Glomerular endothelial cell (primary cell): ENCODE data around the gene RAPGEF3. TPM values are rescaled to one million over a fixed set of nuclear protein-coding genes. Genes with fewer than 3 reads are reported as not detected.

Experiments
- DNase-seq: peaks from one replicate; pipeline ENCODE4 v3.0.0-alpha.2; 2011; ENCODE audit warnings: low read depth, low spot score; ENCODE audit errors: extremely low read depth
- total RNA-seq: library from RNA; depleted of rRNA; stranded (reverse); fragments of >200 nt; gene quantifications from 2 replicates; pipeline ENCODE4 v1.2.3, GENCODE V29; 2015

Gene RAPGEF3
- 24.4 and 38.2 TPM in 2 replicates for total RNA-seq

DNA sequence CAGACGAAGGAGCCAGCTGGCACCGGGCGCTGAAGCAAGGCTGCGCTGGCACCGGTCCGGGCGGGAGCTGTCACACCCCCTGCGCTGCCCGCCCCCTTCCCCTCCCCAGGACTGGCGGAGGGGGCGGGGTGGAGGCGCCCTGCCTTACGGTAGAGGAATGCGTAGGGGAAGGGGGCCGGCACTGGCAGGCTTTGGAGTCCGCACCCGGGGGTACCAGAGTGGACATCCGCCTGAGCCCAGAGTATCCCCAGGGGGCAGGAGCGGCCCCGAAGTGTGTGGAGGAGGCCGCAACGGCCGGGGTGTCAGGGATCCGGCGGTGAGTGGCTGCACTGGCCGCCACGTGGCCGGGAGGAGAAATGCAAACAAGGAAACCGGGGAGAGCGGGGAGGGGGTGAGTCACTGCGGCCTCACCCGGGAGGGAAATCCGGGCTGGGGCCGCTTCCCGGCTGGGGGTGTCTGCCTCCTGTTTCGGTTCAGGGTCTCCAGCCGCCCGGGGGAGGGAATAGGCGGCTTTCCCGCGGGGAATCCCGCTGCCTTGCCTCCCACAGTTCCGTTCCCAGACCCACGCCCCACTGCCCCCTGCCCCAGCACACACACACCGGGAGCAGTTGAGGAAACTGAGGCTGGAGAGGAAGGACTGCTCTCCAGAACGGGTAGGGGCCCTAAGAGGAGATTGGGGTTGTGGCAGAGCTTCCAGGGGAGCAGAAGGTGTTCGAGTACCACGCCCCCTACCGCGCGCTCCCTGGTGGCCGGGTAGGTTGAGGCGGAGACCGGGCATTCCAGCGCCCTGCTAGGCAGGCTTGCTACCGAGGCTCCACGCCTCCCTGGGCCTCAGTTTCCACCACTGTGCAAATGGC, at the start of gene RAPGEF3:
Gene RAPGEF3 (minus strand): TSS at position 47 of the 857 bp plus-strand sequence. CDS start 324 bp downstream, outside the sequence.
- peak; percentile 29 for DNase-seq

DNA sequence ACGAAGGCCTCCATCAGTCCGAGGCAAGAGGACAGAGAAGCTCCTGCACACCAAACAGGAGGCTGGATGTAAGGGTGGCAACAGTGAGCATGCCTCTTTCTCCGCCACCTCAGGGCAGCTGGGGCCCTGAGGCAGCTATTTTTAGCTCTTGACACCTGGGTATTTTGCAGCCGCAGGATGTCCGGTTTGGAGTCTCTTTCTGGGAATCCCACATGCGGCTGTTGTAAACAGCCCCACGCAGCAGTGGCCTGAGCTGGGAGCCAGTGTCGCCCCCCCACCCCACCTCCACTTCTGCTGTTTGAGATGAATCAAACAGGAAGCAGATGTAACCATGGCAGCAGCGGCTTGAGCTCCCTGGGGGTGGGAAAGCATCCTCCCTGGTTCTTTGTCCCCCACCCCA, 49.4 kb upstream of the RAPGEF3 start:
- DNase-seq: no peak

GRCh38 chr12:47807338-47807737, 48.7 kb upstream of the RAPGEF3 start:
- no peak for DNase-seq

DNA sequence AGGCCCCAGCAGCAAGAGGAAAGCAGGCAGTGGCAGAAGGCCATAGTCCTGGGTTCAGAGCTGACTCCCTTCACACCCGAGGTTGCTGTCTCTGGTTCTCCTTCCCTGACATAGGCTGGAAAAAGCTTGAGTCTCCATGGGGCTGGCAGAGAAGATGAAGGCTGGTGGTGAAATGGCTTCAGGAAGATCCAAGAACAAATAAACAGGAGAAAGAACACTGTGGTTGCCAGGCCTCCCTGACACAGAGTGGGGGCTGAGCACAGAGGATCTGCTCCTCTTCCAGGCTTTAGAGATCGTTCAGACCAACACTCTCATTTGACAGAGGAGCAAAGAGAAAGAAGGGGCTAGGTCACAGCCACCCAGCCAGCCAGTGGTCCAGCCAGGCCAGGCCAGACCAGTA, 46.7 kb upstream of the RAPGEF3 start:
- no peak for DNase-seq

DNA sequence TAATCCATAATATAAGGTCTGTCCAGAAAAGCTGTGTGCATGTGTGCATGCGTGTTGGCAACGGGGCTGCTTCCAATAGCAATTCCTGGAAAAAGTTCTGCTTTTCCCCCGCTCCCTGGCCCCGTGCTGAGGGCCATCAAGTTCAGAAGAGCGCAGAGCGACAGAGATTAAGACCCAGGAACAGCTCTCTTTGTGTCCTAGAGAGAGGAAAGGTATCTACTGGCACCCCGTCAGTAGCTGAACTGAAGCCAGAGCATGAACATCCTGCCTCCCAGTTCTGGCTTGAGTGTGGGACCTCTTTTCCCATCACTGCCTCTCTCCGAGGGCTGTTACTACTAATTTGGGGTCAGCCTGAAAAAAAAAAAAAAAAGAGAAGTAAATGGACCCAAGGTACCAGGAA, 45.5 kb upstream of the RAPGEF3 start:
- DNase-seq: no peak

GRCh38 chr12:47803191-47803875, 44.7 kb upstream of the RAPGEF3 start:
- DNase-seq: no peak

- no peak for DNase-seq
These were observed 43.6 kb upstream of the RAPGEF3 start for GRCh38 chr12:47802312-47802711.

DNA sequence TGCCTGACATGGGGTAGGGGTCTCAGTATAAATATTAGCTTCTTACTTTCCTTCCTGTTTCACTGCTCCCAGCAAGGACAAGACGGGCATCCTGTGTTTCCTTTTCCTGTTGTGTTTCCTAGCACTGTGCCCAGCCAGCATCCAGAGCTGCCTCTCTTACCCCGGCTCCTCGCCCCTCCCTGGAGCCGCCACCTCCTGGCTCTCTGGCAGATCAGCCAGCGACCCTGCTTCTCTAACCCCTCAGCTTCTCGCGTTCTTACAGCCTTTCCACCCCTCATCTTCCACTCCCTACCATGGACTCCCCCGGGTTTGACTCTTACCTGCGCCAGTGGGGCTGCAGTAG, 43.2 kb upstream of the RAPGEF3 start:
- no peak for DNase-seq

DNA sequence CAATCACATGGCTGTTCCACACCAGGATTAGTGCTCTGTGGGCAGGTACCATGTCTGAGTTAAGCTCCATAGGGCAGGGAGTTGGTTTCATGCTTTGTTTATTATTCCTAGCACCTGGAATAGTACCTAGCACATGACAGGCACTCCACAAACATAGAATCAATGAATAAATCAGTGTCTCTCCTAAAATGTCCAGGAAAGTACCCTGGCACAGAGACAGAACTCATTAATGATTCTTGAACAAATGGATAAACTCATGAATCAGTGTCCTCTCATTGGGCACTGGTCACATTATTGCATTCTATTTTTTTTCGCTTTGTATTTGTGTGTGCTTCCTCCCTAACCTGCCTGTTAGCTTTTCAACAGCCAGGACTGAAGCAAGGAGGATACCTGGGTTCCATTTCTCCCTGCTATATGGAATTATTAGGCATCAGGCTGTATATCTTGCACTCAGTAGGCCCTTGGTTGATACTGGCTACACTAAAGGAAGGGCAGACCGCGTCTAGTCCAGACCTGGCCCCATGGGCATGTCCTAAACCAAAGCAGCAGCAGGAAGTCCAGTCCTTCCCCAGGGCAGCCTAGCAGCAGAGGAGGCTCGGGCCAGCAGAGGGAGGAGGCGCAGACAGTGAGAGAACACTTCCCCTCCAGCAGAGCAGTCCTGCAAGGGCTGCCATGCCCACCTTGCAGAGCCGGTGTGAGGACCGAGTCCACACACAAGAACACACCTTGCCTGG, 42.7 kb upstream of the RAPGEF3 start:
- no peak for DNase-seq

DNA sequence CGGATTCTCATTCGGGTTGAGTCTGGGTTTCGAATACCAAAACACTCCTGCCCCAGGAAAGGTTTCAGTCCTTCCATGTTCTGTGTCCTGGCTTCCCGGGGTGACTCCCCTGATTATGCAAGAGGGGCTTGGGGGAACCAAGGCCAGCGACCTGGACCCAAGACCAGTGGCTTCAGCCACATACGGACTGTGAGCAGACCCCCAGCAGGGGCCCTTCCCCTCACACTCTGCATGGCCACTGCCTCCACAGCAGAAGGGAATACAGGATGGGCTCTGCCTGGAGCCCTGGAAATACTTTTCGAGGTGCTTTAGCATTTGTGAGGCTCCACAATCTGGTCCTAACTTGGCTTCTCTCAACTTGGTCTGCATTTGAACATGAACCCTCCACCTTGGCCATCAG, 41.9 kb upstream of the RAPGEF3 start:
- DNase-seq: no peak

- DNase-seq: no peak
These were observed 40.8 kb upstream of the RAPGEF3 start for GRCh38 chr12:47799357-47799955.

DNA sequence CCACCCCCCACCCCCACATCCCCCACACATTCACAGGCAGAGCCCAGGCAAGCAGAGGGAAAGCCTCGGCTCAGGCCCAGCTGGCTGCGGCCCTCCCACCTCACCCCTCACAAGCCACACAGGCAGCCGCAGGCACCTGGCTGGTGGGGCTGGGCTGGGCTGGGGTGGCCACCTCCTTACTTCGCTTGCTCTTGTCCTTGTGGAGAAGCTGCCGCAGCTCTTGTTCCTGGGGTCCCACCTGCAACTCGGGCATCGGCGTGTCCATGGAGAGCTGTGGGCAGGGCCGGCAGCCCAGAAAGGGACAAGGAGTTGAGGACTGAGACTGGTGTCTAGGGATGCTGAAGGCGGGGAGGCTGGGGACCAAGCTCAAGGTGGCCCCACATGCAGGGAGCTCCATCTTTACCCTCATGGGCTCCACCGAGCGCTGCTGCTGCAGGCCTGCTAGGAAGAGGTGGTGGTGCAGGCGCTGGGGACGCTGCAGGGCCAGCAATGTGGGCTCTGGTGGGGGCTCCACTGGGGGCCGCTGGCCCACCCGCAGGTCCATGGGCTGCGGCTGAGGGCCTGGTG, 39.8 kb upstream of the RAPGEF3 start:
- no peak for DNase-seq

DNA sequence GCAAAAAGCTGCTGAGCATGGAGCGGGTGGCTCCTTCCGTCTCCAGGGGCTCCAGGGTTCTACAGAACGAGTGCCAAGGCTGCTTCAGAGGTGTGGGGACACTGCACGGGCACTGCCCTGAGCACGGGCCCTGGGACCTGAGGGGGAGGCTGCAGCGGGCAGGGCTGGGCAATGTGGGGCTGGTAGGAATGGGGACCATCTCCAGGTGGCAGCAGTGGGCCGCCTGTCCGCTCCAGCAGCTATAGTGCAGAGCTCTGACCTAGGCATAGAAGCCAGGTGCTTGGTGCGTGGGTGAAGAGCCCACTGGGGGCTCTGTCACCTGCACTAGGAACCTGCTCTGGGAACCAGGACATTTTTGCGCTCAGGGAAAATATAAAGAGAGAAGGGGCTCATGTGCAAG, 38.8 kb upstream of the RAPGEF3 start:
- no peak for DNase-seq

DNA sequence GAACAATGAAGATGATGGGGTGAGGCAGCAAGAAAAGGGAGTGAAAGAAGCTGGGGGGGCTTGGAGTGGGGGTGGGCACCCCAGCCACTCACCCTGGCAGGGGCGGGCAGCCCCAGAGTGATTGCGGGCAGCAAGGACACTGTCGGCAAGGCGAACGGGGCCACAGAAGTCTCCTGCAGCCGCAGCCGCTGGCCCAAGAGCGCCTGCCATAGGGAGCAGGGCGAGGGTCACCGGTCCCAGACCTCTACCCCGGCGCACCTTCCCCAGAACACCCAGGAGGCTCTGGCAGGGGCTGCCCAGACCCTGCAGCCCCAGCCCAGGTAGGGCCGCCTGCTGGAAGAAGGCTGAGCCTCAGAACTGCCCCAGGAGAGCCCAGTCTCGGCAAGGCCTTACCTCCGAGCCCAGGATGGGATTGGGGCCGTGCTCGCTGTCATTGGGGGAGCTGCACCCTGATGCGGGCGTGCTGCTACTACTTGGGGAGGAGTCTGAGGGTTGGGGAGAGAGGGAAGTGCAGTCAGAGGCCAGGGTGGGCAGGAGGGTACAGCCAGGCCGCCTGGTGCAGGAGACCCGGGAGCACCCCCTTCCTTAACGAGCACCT, 37.2 kb upstream of the RAPGEF3 start:
- DNase-seq: no peak

GRCh38 chr12:47795121-47795813, 36.6 kb upstream of the RAPGEF3 start:
- no peak for DNase-seq

DNA sequence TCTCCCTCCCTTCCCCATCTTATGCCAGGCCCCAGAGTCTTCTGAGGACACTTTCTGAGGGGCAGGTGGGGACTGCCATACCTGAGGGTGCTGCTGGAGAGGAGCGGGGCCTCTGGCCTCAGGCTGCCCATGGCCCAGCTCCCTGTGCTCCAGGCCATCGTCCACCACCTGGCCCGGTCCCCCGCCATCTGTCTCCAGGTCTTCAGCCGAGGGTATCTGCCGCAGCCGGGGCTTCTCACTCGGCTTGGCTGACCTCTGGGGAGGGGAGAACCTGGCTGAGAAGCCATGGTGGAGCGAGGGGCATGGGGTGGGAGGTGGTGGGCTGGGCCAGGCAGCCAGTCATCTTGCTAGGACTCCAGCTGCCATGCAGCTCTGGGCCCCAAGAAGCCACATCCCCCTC, 36.0 kb upstream of the RAPGEF3 start:
- no peak for DNase-seq

DNA sequence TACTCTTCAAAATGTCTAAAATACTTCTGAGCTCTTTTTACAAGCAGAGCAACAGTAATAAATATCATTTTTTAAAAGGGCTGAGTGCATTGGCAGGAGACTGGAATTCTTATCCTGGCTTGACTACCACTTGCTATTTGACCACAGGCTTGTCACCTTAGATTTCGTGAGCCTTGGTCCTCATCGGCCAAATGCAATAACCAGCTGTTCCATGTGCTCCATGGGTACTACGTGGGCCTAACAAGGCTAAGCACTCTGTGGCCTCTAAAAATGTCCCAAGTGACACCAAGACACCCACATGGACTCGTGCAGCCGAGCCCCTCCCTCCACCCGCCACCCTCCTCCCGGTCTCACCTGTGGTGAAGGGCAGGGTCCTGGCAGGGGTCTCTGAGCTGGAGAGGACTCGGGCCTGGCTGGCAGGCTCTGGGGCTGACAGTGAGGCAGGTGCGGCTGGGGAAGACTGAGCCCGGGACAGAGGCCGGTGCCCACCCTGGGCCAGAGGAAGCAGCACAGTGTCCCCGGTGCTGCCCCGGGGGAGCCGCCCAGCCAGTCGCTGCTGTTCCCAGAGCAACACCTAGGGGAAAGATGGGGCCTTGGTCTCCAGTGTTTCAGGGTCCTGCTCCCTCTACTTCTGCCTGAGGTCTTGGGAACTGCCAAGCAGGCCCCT, 34.5 kb upstream of the RAPGEF3 start:
- no peak for DNase-seq

GRCh38 chr12:47791874-47792273, 33.2 kb upstream of the RAPGEF3 start:
- DNase-seq: no peak

DNA sequence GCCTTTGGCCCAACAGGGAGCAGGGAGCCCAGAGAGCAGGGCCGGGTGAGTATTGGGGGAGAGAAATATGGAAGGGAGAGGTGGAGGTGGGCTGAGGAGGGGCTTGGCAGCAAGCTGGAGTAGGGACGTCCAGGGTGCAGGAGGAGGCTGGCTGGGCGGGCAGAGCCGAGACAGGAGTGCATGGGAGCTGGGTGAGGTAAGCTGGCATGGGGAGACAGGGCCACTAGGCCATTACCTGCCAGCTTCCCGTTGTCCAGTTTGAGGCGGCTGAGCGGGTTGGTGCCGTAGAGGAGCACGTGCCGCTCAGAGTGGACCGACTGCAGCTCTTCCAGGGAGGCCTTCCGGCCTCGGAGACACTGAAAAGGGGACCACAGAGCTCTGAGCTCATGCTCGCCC, 32.7 kb upstream of the RAPGEF3 start:
- DNase-seq: no peak
